Mesothelial cell of epicardium (in vitro differentiated cells): ENCODE results near the gene CAPG. TPM values are rescaled to one million over a fixed set of nuclear protein-coding genes. Genes with fewer than 3 reads are reported as not detected.

Source experiments
- DNase-seq, 2 experiments: peaks; one replicate each; pipeline ENCODE4 v3.0.0; 2021; ENCODE audit warnings: low spot score in 2 of 2; ENCODE audit not compliant: unreplicated experiment in 2 of 2
- H3K27ac Mint-ChIP-seq: 2 replicates; pipeline ENCODE4 v1.8.0; 2021; ENCODE audit warnings: mixed read lengths
- H3K27me3 Mint-ChIP-seq: 2 replicates; pipeline ENCODE4 v1.8.0; 2021; ENCODE audit warnings: low read depth, mixed read lengths
- H3K36me3 Mint-ChIP-seq: 2 replicates; pipeline ENCODE4 v1.8.0; 2021; ENCODE audit warnings: mixed read lengths
- H3K4me1 Mint-ChIP-seq: 2 replicates; pipeline ENCODE4 v1.8.0; 2021; ENCODE audit warnings: mixed read lengths
- H3K4me3 Mint-ChIP-seq: 2 replicates; pipeline ENCODE4 v1.8.0; 2021; ENCODE audit warnings: mild to moderate bottlenecking, moderate library complexity, mixed read lengths
- H3K9me3 Mint-ChIP-seq: 2 replicates; pipeline ENCODE4 v1.8.0; 2021; ENCODE audit warnings: mixed read lengths
- total RNA-seq: library from RNA; stranded (reverse); gene quantifications from 3 replicates; pipeline ENCODE4 v1.2.1, GENCODE V29; 2021
- TF ChIP-seq, protein P1 (sequence below): fragments of 200-600 bp; sonication (generic); IDR thresholded peaks from one replicate; pipeline ENCODE4 v1.5.0; 2021; ENCODE audit warnings: antibody characterized with exemption; ENCODE audit not compliant: unreplicated experiment

The CAPG gene
- total RNA-seq, 1 donor from 2014 or later = 86.3 TPM

DNA sequence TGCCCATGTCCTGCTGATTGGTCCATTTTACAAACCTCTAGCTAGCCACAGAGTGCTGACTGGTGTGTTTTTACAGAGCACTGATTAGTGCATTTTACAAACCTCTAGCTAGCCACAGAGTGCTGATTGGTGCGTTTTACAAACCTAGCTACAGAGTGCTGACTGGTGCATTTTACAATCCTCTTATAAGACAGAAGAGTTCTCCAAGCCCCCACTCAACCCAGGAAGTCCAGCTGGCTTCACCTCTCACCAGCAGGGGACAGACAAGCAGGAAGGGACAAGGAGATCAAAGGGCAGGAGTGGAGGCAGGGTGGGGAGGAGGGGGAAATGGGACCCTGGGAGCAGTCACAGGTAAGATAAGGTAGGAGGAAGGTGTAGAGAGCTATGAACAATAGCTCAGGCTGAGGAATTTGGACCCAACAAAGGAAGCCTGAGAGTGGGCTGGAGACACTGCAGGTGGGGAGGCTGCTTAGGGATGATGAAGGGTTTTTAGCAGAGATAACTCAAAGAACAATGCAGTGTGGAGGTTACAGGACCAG lies 45.5 kb upstream of the CAPG start:
- DNase-seq = no peak
- H3K9me3 Mint-ChIP-seq = no peaks in the 10 kb centered on the region
- TF ChIP-seq, protein P1, sequence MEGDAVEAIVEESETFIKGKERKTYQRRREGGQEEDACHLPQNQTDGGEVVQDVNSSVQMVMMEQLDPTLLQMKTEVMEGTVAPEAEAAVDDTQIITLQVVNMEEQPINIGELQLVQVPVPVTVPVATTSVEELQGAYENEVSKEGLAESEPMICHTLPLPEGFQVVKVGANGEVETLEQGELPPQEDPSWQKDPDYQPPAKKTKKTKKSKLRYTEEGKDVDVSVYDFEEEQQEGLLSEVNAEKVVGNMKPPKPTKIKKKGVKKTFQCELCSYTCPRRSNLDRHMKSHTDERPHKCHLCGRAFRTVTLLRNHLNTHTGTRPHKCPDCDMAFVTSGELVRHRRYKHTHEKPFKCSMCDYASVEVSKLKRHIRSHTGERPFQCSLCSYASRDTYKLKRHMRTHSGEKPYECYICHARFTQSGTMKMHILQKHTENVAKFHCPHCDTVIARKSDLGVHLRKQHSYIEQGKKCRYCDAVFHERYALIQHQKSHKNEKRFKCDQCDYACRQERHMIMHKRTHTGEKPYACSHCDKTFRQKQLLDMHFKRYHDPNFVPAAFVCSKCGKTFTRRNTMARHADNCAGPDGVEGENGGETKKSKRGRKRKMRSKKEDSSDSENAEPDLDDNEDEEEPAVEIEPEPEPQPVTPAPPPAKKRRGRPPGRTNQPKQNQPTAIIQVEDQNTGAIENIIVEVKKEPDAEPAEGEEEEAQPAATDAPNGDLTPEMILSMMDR = no peak
- H3K4me3 Mint-ChIP-seq = no peak overlapping the region
- no peaks in the 10 kb centered on the region for H3K27me3 Mint-ChIP-seq
- H3K36me3 Mint-ChIP-seq = no peaks in the 10 kb centered on the region
- H3K27ac Mint-ChIP-seq = no peak overlapping the region
- peaks cover 20% of the 10 kb centered on the region for H3K4me1 Mint-ChIP-seq

- TF ChIP-seq, protein P1 = no peak
- no peak for DNase-seq
- H3K27me3 Mint-ChIP-seq = no peaks in the 10 kb centered on the region
- H3K27ac Mint-ChIP-seq = no peak overlapping the region
- peaks cover 20% of the 10 kb centered on the region for H3K4me1 Mint-ChIP-seq
- no peaks in the 10 kb centered on the region for H3K9me3 Mint-ChIP-seq
- H3K36me3 Mint-ChIP-seq = no peaks in the 10 kb centered on the region
- H3K4me3 Mint-ChIP-seq = no peak overlapping the region
Measured at GRCh38 chr2:85453571-85453970, 43.4 kb upstream of the CAPG start.

DNA sequence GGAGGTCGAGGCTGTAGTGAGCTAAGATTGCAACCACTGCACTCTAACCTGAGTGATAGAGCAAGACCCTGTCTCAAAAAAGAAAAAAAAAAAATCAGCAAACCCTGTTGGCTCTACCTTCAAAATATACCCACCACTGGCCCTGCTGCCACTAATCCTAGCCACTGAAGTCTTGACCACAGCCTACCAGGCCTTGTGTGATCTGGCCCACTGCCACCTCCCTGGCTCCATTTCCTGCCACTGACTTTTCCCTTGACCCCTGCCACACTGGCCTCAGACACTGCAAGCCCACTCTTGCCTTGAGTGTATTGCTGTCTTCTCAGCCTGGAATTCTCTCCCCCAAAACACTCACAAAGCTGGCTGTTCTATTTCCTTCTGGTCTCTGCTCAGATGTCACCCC lies 42.1 kb upstream of the CAPG start:
- H3K9me3 Mint-ChIP-seq = no peaks in the 10 kb centered on the region
- no peak for DNase-seq
- H3K4me3 Mint-ChIP-seq = no peak overlapping the region
- TF ChIP-seq, protein P1 = no peak
- no peaks in the 10 kb centered on the region for H3K36me3 Mint-ChIP-seq
- no peaks in the 10 kb centered on the region for H3K27me3 Mint-ChIP-seq
- no peak overlapping the region for H3K27ac Mint-ChIP-seq
- H3K4me1 Mint-ChIP-seq = peaks cover 14% of the 10 kb centered on the region

GRCh38 chr2:85449214-85449588 lies 39.0 kb upstream of the CAPG start:
- Mint-ChIP-seq H3K9me3 (no peaks in the 10 kb centered on the region), H3K27me3 (no peaks in the 10 kb centered on the region), H3K36me3 (no peaks in the 10 kb centered on the region), H3K4me1 (peaks cover 5% of the 10 kb centered on the region), H3K4me3 (no peak overlapping the region), H3K27ac (no peak overlapping the region)
- TF ChIP-seq, protein P1 = no peak
- DNase-seq = no peak

- no peaks in the 10 kb centered on the region for H3K9me3 Mint-ChIP-seq
- no peak overlapping the region for H3K27ac Mint-ChIP-seq
- H3K36me3 Mint-ChIP-seq = no peaks in the 10 kb centered on the region
- peaks cover 5% of the 10 kb centered on the region for H3K4me1 Mint-ChIP-seq
- TF ChIP-seq, protein P1 = no peak
- H3K27me3 Mint-ChIP-seq = no peaks in the 10 kb centered on the region
- no peak for DNase-seq
- no peak overlapping the region for H3K4me3 Mint-ChIP-seq
Measured at GRCh38 chr2:85448461-85449213, 38.5 kb upstream of the CAPG start.
